GM23248 (cell line): ENCODE results near the gene EDNRA. TPM values are rescaled to one million over a fixed set of nuclear protein-coding genes. Genes with fewer than 3 reads are reported as not detected.

ENCODE experiments used
- DNase-seq: peaks from one replicate; pipeline ENCODE4 v3.0.0-alpha.2; 2015
- H2AFZ ChIP-seq: fragments of 200-600 bp; sonication (generic); 2 replicates; pipeline ENCODE4 v1.6.1; 2016; ENCODE audit warnings: antibody characterized with exemption
- H3F3A ChIP-seq: fragments of 200-600 bp; sonication (generic); 2 replicates; pipeline ENCODE4 v1.6.1; 2016; ENCODE audit warnings: mild to moderate bottlenecking, antibody characterized with exemption, mixed run types; ENCODE audit not compliant: insufficient read depth
- H3K27ac ChIP-seq: fragments of 200-600 bp; sonication (generic); 2 replicates; pipeline ENCODE4 v1.5.1; 2016; ENCODE audit warnings: mild to moderate bottlenecking
- H3K27me3 ChIP-seq: fragments of 200-600 bp; sonication (generic); replicated peaks from 2 replicates; pipeline ENCODE4 v1.6.1; 2016; ENCODE audit warnings: mild to moderate bottlenecking; ENCODE audit not compliant: insufficient read depth
- H3K36me3 ChIP-seq: fragments of 200-600 bp; sonication (generic); 2 replicates; pipeline ENCODE4 v1.6.1; 2016; ENCODE audit warnings: low read depth, mild to moderate bottlenecking
- H3K4me1 ChIP-seq: fragments of 200-600 bp; sonication (generic); 2 replicates; pipeline ENCODE4 v1.6.1; 2016; ENCODE audit warnings: mild to moderate bottlenecking; ENCODE audit not compliant: insufficient read depth
- H3K4me2 ChIP-seq: fragments of 200-600 bp; sonication (generic); one replicate; pipeline ENCODE4 v1.6.1; 2016; ENCODE audit warnings: mild to moderate bottlenecking; ENCODE audit not compliant: unreplicated experiment
- H3K4me3 ChIP-seq: fragments of 200-600 bp; sonication (generic); 2 replicates; pipeline ENCODE4 v1.5.1; 2016; ENCODE audit warnings: mild to moderate bottlenecking
- H3K79me2 ChIP-seq: fragments of 200-600 bp; sonication (generic); 2 replicates; pipeline ENCODE4 v1.6.1; 2016; ENCODE audit warnings: mild to moderate bottlenecking; ENCODE audit not compliant: insufficient read depth
- H3K9ac ChIP-seq: fragments of 200-600 bp; sonication (generic); 2 replicates; pipeline ENCODE4 v1.6.1; 2016; ENCODE audit warnings: mild to moderate bottlenecking
- H3K9me2 ChIP-seq: fragments of 200-600 bp; sonication (generic); 2 replicates; pipeline ENCODE4 v1.6.1; 2016; ENCODE audit warnings: mixed run types, mild to moderate bottlenecking, moderate library complexity; ENCODE audit not compliant: insufficient read depth
- H3K9me3 ChIP-seq: fragments of 200-600 bp; sonication (generic); one replicate; pipeline ENCODE4 v1.6.1; 2017; ENCODE audit warnings: low read depth
- H4K20me1 ChIP-seq: fragments of 200-600 bp; sonication (generic); 2 replicates; pipeline ENCODE4 v1.6.0; 2016; ENCODE audit not compliant: insufficient read depth
- EZH2 ChIP-seq: fragments of 200-600 bp; sonication (generic); IDR thresholded peaks from 2 replicates; pipeline ENCODE4 v1.6.1; 2018; ENCODE audit warnings: antibody characterized with exemption, mild to moderate bottlenecking; ENCODE audit not compliant: insufficient read depth, poor library complexity, severe bottlenecking
- EZH2phosphoT487 ChIP-seq: fragments of 200-600 bp; sonication (generic); IDR thresholded peaks from 2 replicates; pipeline ENCODE4 v1.6.1; 2018; ENCODE audit warnings: antibody characterized with exemption, moderate library complexity, mild to moderate bottlenecking, low read depth; ENCODE audit not compliant: insufficient read depth
- WGBS, 2 experiments: methylation state at CpG; one replicate each; pipeline ENCODE4 v1.1.6; 2015 to 2017; ENCODE audit warnings: low lambda C conversion rate in 2 of 2, low coverage in 1 of 2; ENCODE audit errors: missing lambda C conversion rate in 2 of 2; 5-methylcytosine and 5-hydroxymethylcytosine counted together
- in situ Hi-C: fragments of 300-500 bp; cut with MboI; formaldehyde crosslinking; loops from 2 replicates; pipeline ENCODE4 v1.15.0; 2020
- polyA plus RNA-seq: library from polyadenylated mRNA; unstranded; fragments of >200 nt; fragmentation: Nextera tagmentation; extraction: Ambion mirVana; gene quantifications from 2 replicates; pipeline ENCODE4 v1.2.1, GENCODE V29; 2016
- total RNA-seq: library from RNA; depleted of rRNA; stranded (reverse); fragments of >200 nt; shearing (Covaris generic); gene quantifications from 2 replicates; pipeline ENCODE4 v1.2.3, GENCODE V29; 2014

Gene EDNRA
- total and polyA plus RNA-seq, 2 experiments from 2014 or later: 0.48 to 0.86 TPM

GRCh38 chr4:147453561-147454141 is 27.2 kb upstream of the EDNRA start:
- no peak overlapping the region for H3K4me3 ChIP-seq
- H3K36me3 ChIP-seq: no peaks in the 10 kb centered on the region
- H3K9me2 ChIP-seq: no peaks in the 10 kb centered on the region
- no peak overlapping the region for H3K9ac ChIP-seq
- no peaks in the 10 kb centered on the region for H3K9me3 ChIP-seq
- H2AFZ ChIP-seq: no peak overlapping the region
- TF ChIP-seq EZH2phosphoT487: no peak
- no peak for TF ChIP-seq EZH2
- in situ Hi-C loops: no loop called here
- H4K20me1 ChIP-seq: no peaks in the 10 kb centered on the region
- 7 to 10% methylated on average over 2 of the region's 2 CpGs for WGBS, 2 experiments
- peak; percentile 10 for DNase-seq
- H3K4me1 ChIP-seq: no peaks in the 10 kb centered on the region
- H3K27ac ChIP-seq: no peak overlapping the region
- no peaks in the 10 kb centered on the region for H3F3A ChIP-seq
- no peaks in the 10 kb centered on the region for H3K79me2 ChIP-seq
- H3K4me2 ChIP-seq: no peak overlapping the region
- no peaks in the 10 kb centered on the region for H3K27me3 ChIP-seq

GRCh38 chr4:147456706-147457105 is 24.2 kb upstream of the EDNRA start:
- Histone ChIP-seq H2AFZ (no peak overlapping the region), H3F3A (no peaks in the 10 kb centered on the region), H3K4me2 (no peak overlapping the region), H3K27me3 (no peaks in the 10 kb centered on the region), H4K20me1 (no peaks in the 10 kb centered on the region), H3K4me1 (0 out of 2 replicates have a peak, but pooled peaks cover 4% of the 10 kb centered on the region), H3K9me3 (no peaks in the 10 kb centered on the region), H3K9me2 (no peaks in the 10 kb centered on the region), H3K36me3 (no peaks in the 10 kb centered on the region), H3K4me3 (no peak overlapping the region), H3K9ac (no peak overlapping the region), H3K27ac (no peak overlapping the region), H3K79me2 (no peaks in the 10 kb centered on the region)
- TF ChIP-seq EZH2: no peak
- no peak for TF ChIP-seq EZH2phosphoT487
- no peak for DNase-seq
- in situ Hi-C loops: no loop called here
- 43 to 46% methylated on average over 5 of the region's 5 CpGs for WGBS, 2 experiments

- 28 to 33% methylated on average over 1 of the region's 1 CpG for WGBS, 2 experiments
Observed at GRCh38 chr4:147461161-147461560, 19.7 kb upstream of the EDNRA start.

GRCh38 chr4:147463065-147463464 is 17.8 kb upstream of the EDNRA start:
- H3K9me2 ChIP-seq: no peaks in the 10 kb centered on the region
- no peak overlapping the region for H2AFZ ChIP-seq
- H3K9me3 ChIP-seq: no peaks in the 10 kb centered on the region
- H3K27ac ChIP-seq: no peak overlapping the region
- TF ChIP-seq EZH2phosphoT487 (no peak), EZH2 (no peak)
- no peaks in the 10 kb centered on the region for H3K27me3 ChIP-seq
- H3K4me1 ChIP-seq: 0 out of 2 replicates have a peak, but pooled peaks cover 4% of the 10 kb centered on the region
- 46 to 55% methylated on average over 4 of the region's 4 CpGs for WGBS, 2 experiments
- no peaks in the 10 kb centered on the region for H3K36me3 ChIP-seq
- no peak overlapping the region for H3K4me2 ChIP-seq
- no peak overlapping the region for H3K4me3 ChIP-seq
- no peaks in the 10 kb centered on the region for H3F3A ChIP-seq
- H3K9ac ChIP-seq: no peak overlapping the region
- in situ Hi-C loops: no loop called here
- no peak for DNase-seq
- no peaks in the 10 kb centered on the region for H4K20me1 ChIP-seq
- no peaks in the 10 kb centered on the region for H3K79me2 ChIP-seq

More at GRCh38 chr4:147461161-147461560, 19.7 kb upstream of the EDNRA start:
- Histone ChIP-seq H3K9me2 (no peaks in the 10 kb centered on the region), H3F3A (no peaks in the 10 kb centered on the region), H3K4me3 (no peak overlapping the region), H3K27me3 (no peaks in the 10 kb centered on the region), H4K20me1 (no peaks in the 10 kb centered on the region), H3K79me2 (no peaks in the 10 kb centered on the region), H3K27ac (no peak overlapping the region), H3K9ac (no peak overlapping the region), H3K4me1 (0 out of 2 replicates have a peak, but pooled peaks cover 4% of the 10 kb centered on the region), H3K9me3 (no peaks in the 10 kb centered on the region), H3K4me2 (no peak overlapping the region), H3K36me3 (no peaks in the 10 kb centered on the region), H2AFZ (no peak overlapping the region)
- in situ Hi-C loops: no loop called here
- no peak for DNase-seq
- TF ChIP-seq EZH2 (no peak), EZH2phosphoT487 (no peak)

- H3K4me2 ChIP-seq: no peak overlapping the region
- H3K4me3 ChIP-seq: no peak overlapping the region
- no peaks in the 10 kb centered on the region for H3K9me2 ChIP-seq
- H3K27me3 ChIP-seq: no peaks in the 10 kb centered on the region
- TF ChIP-seq EZH2 (no peak), EZH2phosphoT487 (no peak)
- no peaks in the 10 kb centered on the region for H4K20me1 ChIP-seq
- H3K4me1 ChIP-seq: 0 out of 2 replicates have a peak, but pooled peaks cover 4% of the 10 kb centered on the region
- H2AFZ ChIP-seq: no peak overlapping the region
- no peaks in the 10 kb centered on the region for H3K9me3 ChIP-seq
- WGBS, 2 experiments: 46 to 67% methylated on average over 2 of the region's 2 CpGs
- DNase-seq: no peak
- in situ Hi-C loops: no loop called here
- H3K27ac ChIP-seq: no peak overlapping the region
- H3K79me2 ChIP-seq: no peaks in the 10 kb centered on the region
- no peaks in the 10 kb centered on the region for H3F3A ChIP-seq
- no peak overlapping the region for H3K9ac ChIP-seq
- H3K36me3 ChIP-seq: no peaks in the 10 kb centered on the region
Observed at GRCh38 chr4:147465461-147465860, 15.4 kb upstream of the EDNRA start.
